Endothelial cell (in vitro differentiated cells): ENCODE results near the gene PLCH2. TPM values are rescaled to one million over a fixed set of nuclear protein-coding genes. Genes with fewer than 3 reads are reported as not detected.
A peak's percentile ranks its signal among the peaks of the same experiment; 100 is the strongest.

ENCODE experiments used
- DNase-seq: peaks from one replicate; pipeline ENCODE4 v3.0.0; 2021; ENCODE audit warnings: low spot score
- H3K27ac Mint-ChIP-seq: one replicate; pipeline ENCODE4 v1.8.0; 2021; ENCODE audit warnings: mixed read lengths, inconsistent platforms; ENCODE audit not compliant: unreplicated experiment
- H3K27me3 Mint-ChIP-seq: one replicate; pipeline ENCODE4 v1.8.0; 2021; ENCODE audit warnings: mild to moderate bottlenecking, moderate library complexity, mixed read lengths, inconsistent platforms; ENCODE audit not compliant: unreplicated experiment
- H3K36me3 Mint-ChIP-seq: one replicate; pipeline ENCODE4 v1.8.0; 2021; ENCODE audit warnings: mild to moderate bottlenecking, low read depth, mixed read lengths, inconsistent platforms; ENCODE audit not compliant: unreplicated experiment
- H3K4me1 Mint-ChIP-seq: one replicate; pipeline ENCODE4 v1.8.0; 2021; ENCODE audit warnings: mild to moderate bottlenecking, mixed read lengths, inconsistent platforms; ENCODE audit not compliant: unreplicated experiment
- H3K4me3 Mint-ChIP-seq: one replicate; pipeline ENCODE4 v1.8.0; 2021; ENCODE audit warnings: mild to moderate bottlenecking, mixed read lengths, inconsistent platforms; ENCODE audit not compliant: unreplicated experiment
- H3K9me3 Mint-ChIP-seq: one replicate; pipeline ENCODE4 v1.8.0; 2021; ENCODE audit warnings: mixed read lengths, inconsistent platforms; ENCODE audit not compliant: unreplicated experiment
- total RNA-seq: library from RNA; stranded (reverse); fragmentation: NEBNext Ultra II Directional; extraction: Animal tissue kit (Norgen Biotek cat#: 25700); gene quantifications from one replicate; pipeline ENCODE4 v1.2.1, GENCODE V29; 2021; ENCODE audit not compliant: unreplicated experiment
- TF ChIP-seq, protein P1 (sequence below): fragments of 200-600 bp; sonication (generic); IDR thresholded peaks from one replicate; pipeline ENCODE4 v1.5.0; 2021; ENCODE audit warnings: antibody characterized with exemption; ENCODE audit not compliant: unreplicated experiment

PLCH2 gene
- total RNA-seq, 1 donor from 2014 or later = not detected

DNA sequence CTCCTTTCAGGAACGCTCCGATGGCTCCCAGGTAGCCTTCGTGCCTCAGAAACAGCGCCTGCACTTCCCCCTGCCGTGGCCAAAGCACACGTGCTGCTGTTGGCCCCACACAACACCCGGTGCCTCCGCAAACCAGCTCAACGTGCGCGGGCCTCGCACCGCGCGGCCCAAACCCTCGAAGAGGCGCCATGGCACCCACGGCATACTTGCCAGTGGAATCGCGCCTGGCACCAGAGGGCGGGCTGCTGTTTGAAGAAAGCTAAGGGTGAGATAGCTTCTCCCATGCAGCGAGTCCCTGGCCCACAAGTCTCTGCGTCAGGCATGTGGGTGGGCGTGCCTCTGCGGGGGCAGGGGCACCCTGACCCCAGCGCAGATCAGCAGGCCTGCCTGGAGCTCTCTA lies 42.4 kb downstream of the PLCH2 start:
- H3K4me3 Mint-ChIP-seq = no peak overlapping the region
- H3K27ac Mint-ChIP-seq = no peak overlapping the region
- peaks cover 5% of the 10 kb centered on the region for H3K27me3 Mint-ChIP-seq
- H3K4me1 Mint-ChIP-seq = peaks cover 11% of the 10 kb centered on the region
- no peaks in the 10 kb centered on the region for H3K9me3 Mint-ChIP-seq
- no peak for DNase-seq
- TF ChIP-seq, protein P1, sequence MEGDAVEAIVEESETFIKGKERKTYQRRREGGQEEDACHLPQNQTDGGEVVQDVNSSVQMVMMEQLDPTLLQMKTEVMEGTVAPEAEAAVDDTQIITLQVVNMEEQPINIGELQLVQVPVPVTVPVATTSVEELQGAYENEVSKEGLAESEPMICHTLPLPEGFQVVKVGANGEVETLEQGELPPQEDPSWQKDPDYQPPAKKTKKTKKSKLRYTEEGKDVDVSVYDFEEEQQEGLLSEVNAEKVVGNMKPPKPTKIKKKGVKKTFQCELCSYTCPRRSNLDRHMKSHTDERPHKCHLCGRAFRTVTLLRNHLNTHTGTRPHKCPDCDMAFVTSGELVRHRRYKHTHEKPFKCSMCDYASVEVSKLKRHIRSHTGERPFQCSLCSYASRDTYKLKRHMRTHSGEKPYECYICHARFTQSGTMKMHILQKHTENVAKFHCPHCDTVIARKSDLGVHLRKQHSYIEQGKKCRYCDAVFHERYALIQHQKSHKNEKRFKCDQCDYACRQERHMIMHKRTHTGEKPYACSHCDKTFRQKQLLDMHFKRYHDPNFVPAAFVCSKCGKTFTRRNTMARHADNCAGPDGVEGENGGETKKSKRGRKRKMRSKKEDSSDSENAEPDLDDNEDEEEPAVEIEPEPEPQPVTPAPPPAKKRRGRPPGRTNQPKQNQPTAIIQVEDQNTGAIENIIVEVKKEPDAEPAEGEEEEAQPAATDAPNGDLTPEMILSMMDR = no peak
- peaks cover 15% of the 10 kb centered on the region for H3K36me3 Mint-ChIP-seq

DNA sequence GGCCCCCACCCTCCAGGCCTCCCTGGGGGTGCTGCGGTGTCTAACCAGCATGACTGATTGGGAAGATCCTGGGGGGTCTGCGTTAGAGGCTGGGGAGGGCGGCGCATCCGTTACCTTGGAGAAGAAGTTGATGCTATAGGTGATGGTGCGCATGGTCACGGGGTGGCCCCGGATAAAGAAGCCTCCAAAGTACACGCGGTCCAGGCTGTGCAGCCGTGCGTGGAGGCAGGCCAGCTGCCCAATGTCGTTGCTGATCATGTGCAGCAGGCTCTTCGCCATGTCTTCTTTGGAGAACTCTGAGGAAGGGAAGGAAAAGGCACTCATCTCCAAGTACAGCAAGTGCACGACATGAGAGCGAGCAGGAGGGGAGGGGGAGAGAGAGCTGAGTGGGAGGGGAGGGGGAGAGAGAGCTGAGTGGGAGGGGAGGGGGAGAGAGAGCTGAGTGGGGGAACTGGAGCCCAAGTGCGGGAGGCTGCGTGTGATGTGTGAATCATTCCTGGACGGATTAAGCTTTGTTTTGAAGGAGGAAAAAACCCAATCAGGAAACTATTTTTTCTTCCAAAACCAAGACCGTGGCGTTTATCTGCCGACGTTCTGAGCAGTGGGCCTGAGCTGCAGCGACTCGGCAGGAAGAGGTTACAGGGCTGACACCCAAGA lies 43.1 kb downstream of the PLCH2 start:
- H3K27me3 Mint-ChIP-seq = peaks cover 5% of the 10 kb centered on the region
- TF ChIP-seq, protein P1 = no peak
- peaks cover 16% of the 10 kb centered on the region for H3K4me1 Mint-ChIP-seq

DNA sequence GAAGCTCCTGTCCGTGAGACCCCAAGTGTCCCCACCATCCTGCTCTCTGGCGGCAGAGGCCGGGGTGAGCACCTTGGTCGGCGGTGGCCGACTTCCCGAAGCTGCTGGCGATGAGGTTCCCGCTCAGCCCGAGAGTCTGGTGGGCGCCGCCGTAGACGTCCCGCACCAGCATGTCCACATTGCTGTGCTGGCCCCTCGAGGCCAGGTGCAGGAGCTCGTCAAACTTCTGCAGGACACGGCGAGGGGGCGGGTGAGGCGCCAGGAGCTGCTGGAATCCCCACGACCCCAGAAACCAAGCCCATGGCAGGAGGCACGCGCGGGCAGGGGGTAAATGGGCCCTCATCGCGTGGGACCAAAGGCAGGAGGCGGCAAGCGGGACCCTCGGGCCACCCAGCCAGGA lies 43.6 kb downstream of the PLCH2 start:
- H3K27ac Mint-ChIP-seq = no peak overlapping the region

More for the DNA sequence above, 43.1 kb downstream of the PLCH2 start:
- DNase-seq = no peak
- Mint-ChIP-seq H3K4me3 (peak overlapping the region; percentile 25), H3K9me3 (no peaks in the 10 kb centered on the region), H3K27ac (no peak overlapping the region), H3K36me3 (peaks cover 15% of the 10 kb centered on the region)

DNA sequence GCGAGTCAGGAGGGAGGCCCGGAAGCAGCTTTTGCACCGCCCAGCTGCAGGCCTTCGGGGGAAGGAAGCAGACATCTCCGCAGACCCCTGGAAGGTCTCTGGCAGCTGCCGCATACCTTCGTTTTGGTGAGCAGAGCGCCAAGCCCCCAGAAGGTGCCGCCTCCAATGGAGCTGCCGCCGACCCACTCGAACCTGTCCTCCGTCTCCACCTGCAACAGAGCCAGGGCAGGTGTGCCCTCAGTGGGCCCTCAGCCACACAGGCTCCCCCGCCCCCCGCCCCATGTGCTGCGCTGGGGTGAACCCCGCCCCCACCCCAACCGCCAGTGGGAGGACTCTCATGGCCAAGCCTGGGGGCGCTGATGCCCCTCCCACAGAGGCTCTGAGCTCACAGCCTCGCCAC lies 44.1 kb downstream of the PLCH2 start:
- Mint-ChIP-seq H3K36me3 (peaks cover 20% of the 10 kb centered on the region), H3K27me3 (peaks cover 9% of the 10 kb centered on the region), H3K9me3 (no peaks in the 10 kb centered on the region), H3K4me1 (peaks cover 27% of the 10 kb centered on the region), H3K4me3 (no peak overlapping the region), H3K27ac (no peak overlapping the region)
- no peak for DNase-seq
- TF ChIP-seq, protein P1 = no peak

More for the DNA sequence above, 43.6 kb downstream of the PLCH2 start:
- TF ChIP-seq, protein P1 = no peak
- H3K9me3 Mint-ChIP-seq = no peaks in the 10 kb centered on the region
- no peak overlapping the region for H3K4me3 Mint-ChIP-seq
- no peak for DNase-seq
- H3K36me3 Mint-ChIP-seq = peaks cover 16% of the 10 kb centered on the region
- H3K4me1 Mint-ChIP-seq = peaks cover 22% of the 10 kb centered on the region
- H3K27me3 Mint-ChIP-seq = peaks cover 6% of the 10 kb centered on the region

DNA sequence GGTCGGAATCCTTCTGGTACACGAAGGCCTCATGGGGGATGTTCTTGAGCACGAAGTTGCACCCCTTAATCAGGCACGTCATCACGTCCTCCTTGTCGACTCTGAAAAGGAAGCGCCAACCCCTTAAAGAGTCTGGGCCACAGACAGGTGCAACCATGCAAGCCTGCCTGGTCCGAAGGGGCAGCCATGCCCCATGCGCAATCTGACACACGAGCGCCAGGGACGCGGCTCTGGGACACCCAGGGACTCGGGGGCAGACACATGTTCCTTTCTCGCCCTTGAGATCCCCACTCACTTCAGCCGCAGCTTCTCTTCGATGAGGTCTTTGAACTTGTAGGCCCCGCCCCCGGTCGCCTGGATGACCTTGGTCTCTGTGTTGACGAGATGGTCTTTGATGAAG lies 44.7 kb downstream of the PLCH2 start:
- H3K9me3 Mint-ChIP-seq = no peaks in the 10 kb centered on the region
- DNase-seq = no peak
- no peak overlapping the region for H3K27ac Mint-ChIP-seq
- H3K27me3 Mint-ChIP-seq = peaks cover 9% of the 10 kb centered on the region
- no peak overlapping the region for H3K4me3 Mint-ChIP-seq
- peaks cover 27% of the 10 kb centered on the region for H3K4me1 Mint-ChIP-seq
- peaks cover 20% of the 10 kb centered on the region for H3K36me3 Mint-ChIP-seq
- TF ChIP-seq, protein P1 = no peak
